HG02884 (cell line): Measurements from ENCODE around the gene CARD11.

Source experiments
- ATAC-seq: cut with Tn5 transposase; IDR thresholded peaks from one replicate; pipeline ENCODE4 v1.9.1; 2021; ENCODE audit warnings: mild to moderate bottlenecking, moderate library complexity; ENCODE audit not compliant: unreplicated experiment

The CARD11 gene

GRCh38 chr7:2912684-2913439 lies 130.8 kb downstream of the CARD11 start:
- ATAC-seq: no peak

- ATAC-seq: no peak
Measured at GRCh38 chr7:2911466-2911865, 132.2 kb downstream of the CARD11 start.

GRCh38 chr7:2909471-2910039 lies 134.1 kb downstream of the CARD11 start:
- no peak for ATAC-seq

GRCh38 chr7:2909043-2909442 lies 134.6 kb downstream of the CARD11 start:
- no peak for ATAC-seq

GRCh38 chr7:2908103-2908683 lies 135.5 kb downstream of the CARD11 start:
- no peak for ATAC-seq

- ATAC-seq: no peak
Measured at GRCh38 chr7:2906197-2906931, 137.3 kb downstream of the CARD11 start.

GRCh38 chr7:2905500-2905899 lies 138.2 kb downstream of the CARD11 start:
- ATAC-seq: no peak

- no peak for ATAC-seq
Measured at GRCh38 chr7:2905027-2905426, 138.6 kb downstream of the CARD11 start.

- no peak for ATAC-seq
Measured at GRCh38 chr7:2904202-2904601, 139.5 kb downstream of the CARD11 start.

- no peak for ATAC-seq
Measured at GRCh38 chr7:2903682-2904162, 139.9 kb downstream of the CARD11 start.

- ATAC-seq: no peak
Measured at GRCh38 chr7:2897023-2897422, 146.6 kb downstream of the CARD11 start.

- ATAC-seq: no peak
Measured at GRCh38 chr7:2896131-2896530, 147.5 kb downstream of the CARD11 start.

- peak; percentile 72 for ATAC-seq
Measured at GRCh38 chr7:2894118-2894940, 149.3 kb downstream of the CARD11 start.

GRCh38 chr7:2893411-2893861 lies 150.2 kb downstream of the CARD11 start:
- ATAC-seq: no peak

GRCh38 chr7:2892549-2892948 lies 151.1 kb downstream of the CARD11 start:
- ATAC-seq: no peak

- no peak for ATAC-seq
Measured at GRCh38 chr7:2887816-2888215, 155.9 kb downstream of the CARD11 start.

- peak; percentile 55 for ATAC-seq
Measured at GRCh38 chr7:2886900-2887299, 156.8 kb downstream of the CARD11 start.

- ATAC-seq: no peak
Measured at GRCh38 chr7:2886391-2886790, 157.3 kb downstream of the CARD11 start.

- no peak for ATAC-seq
Measured at GRCh38 chr7:2884161-2884560, 159.5 kb downstream of the CARD11 start.

GRCh38 chr7:2883101-2883500 lies 160.6 kb downstream of the CARD11 start:
- ATAC-seq: no peak

- ATAC-seq: no peak
Measured at GRCh38 chr7:2882111-2882510, 161.6 kb downstream of the CARD11 start.
